Measurements from ENCODE around the gene ICOS.

DNA sequence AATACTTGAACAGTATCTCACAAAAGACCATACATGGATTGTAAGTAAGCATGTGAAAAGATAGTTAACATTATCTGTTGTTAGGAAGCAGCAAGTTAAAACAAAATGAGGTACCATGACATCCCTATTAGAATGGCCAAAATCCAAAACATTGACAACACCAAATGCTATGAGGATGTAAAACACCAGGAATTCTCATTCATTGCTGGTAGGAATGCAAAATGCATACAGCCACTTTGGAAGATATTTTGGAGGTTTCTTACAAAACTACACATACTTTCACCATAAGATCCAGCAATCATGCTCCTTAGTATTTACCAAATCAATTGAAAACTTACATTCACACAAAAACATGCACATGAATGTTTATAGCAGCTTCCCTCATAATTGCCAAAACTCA is 30.9 kb upstream of the ICOS start:
- TF ChIP-seq, protein P1, sequence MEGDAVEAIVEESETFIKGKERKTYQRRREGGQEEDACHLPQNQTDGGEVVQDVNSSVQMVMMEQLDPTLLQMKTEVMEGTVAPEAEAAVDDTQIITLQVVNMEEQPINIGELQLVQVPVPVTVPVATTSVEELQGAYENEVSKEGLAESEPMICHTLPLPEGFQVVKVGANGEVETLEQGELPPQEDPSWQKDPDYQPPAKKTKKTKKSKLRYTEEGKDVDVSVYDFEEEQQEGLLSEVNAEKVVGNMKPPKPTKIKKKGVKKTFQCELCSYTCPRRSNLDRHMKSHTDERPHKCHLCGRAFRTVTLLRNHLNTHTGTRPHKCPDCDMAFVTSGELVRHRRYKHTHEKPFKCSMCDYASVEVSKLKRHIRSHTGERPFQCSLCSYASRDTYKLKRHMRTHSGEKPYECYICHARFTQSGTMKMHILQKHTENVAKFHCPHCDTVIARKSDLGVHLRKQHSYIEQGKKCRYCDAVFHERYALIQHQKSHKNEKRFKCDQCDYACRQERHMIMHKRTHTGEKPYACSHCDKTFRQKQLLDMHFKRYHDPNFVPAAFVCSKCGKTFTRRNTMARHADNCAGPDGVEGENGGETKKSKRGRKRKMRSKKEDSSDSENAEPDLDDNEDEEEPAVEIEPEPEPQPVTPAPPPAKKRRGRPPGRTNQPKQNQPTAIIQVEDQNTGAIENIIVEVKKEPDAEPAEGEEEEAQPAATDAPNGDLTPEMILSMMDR (conservative IDR thresholded peaks at IDR 0.05; ENCODE audit: low read depth, low read length): no peak
- no peak for TF ChIP-seq RFX5 (IDR thresholded peaks at IDR 0.05; ENCODE audit: low read depth, low read length)
- TF ChIP-seq POLR2A (IDR thresholded peaks at IDR 0.05; ENCODE audit: low read depth, low read length): no peak
- TF ChIP-seq, protein P2, sequence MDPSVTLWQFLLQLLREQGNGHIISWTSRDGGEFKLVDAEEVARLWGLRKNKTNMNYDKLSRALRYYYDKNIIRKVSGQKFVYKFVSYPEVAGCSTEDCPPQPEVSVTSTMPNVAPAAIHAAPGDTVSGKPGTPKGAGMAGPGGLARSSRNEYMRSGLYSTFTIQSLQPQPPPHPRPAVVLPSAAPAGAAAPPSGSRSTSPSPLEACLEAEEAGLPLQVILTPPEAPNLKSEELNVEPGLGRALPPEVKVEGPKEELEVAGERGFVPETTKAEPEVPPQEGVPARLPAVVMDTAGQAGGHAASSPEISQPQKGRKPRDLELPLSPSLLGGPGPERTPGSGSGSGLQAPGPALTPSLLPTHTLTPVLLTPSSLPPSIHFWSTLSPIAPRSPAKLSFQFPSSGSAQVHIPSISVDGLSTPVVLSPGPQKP (IDR thresholded peaks at IDR 0.05; ENCODE audit: borderline replicate concordance, low read depth, low read length): no peak
- no peak for TF ChIP-seq MAFK (IDR thresholded peaks at IDR 0.05; ENCODE audit: low read depth, low read length)
- TF ChIP-seq FOS (IDR thresholded peaks at IDR 0.05; ENCODE audit: low read depth, low read length): no peak
- no peak for TF ChIP-seq MAZ (IDR thresholded peaks at IDR 0.05; ENCODE audit: borderline replicate concordance, low read depth, low read length)
- TF ChIP-seq NFE2L2 (IDR thresholded peaks at IDR 0.05; ENCODE audit: low read depth, low read length): no peak
- TF ChIP-seq RAD21 (IDR thresholded peaks at IDR 0.05; ENCODE audit: low read length): no peak
- TF ChIP-seq, protein P3, sequence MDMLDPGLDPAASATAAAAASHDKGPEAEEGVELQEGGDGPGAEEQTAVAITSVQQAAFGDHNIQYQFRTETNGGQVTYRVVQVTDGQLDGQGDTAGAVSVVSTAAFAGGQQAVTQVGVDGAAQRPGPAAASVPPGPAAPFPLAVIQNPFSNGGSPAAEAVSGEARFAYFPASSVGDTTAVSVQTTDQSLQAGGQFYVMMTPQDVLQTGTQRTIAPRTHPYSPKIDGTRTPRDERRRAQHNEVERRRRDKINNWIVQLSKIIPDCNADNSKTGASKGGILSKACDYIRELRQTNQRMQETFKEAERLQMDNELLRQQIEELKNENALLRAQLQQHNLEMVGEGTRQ (IDR thresholded peaks at IDR 0.05; ENCODE audit: low read depth, low read length): no peak
- no peak for TF ChIP-seq RCOR1 (IDR thresholded peaks at IDR 0.05; ENCODE audit: insufficient replicate concordance, low read length)
- no peak for TF ChIP-seq CHD1 (IDR thresholded peaks at IDR 0.05; ENCODE audit: low read depth, low read length)

Measured in IMR-90 (cell line).